Astrocyte (in vitro differentiated cells and primary cell): Measurements from ENCODE around the gene POU3F3.

Source experiments
- CTCF ChIP-seq: IDR thresholded peaks from 2 replicates; pipeline ENCODE4 v1.5.1; 2011; ENCODE audit warnings: low read depth, mild to moderate bottlenecking, inconsistent platforms, low read length, moderate library complexity; ENCODE audit not compliant: insufficient read depth
- EZH2 ChIP-seq: IDR thresholded peaks from 2 replicates; pipeline ENCODE4 v1.6.1; 2012; ENCODE audit warnings: mild to moderate bottlenecking, low read length, inconsistent platforms; ENCODE audit not compliant: insufficient read depth

DNA sequence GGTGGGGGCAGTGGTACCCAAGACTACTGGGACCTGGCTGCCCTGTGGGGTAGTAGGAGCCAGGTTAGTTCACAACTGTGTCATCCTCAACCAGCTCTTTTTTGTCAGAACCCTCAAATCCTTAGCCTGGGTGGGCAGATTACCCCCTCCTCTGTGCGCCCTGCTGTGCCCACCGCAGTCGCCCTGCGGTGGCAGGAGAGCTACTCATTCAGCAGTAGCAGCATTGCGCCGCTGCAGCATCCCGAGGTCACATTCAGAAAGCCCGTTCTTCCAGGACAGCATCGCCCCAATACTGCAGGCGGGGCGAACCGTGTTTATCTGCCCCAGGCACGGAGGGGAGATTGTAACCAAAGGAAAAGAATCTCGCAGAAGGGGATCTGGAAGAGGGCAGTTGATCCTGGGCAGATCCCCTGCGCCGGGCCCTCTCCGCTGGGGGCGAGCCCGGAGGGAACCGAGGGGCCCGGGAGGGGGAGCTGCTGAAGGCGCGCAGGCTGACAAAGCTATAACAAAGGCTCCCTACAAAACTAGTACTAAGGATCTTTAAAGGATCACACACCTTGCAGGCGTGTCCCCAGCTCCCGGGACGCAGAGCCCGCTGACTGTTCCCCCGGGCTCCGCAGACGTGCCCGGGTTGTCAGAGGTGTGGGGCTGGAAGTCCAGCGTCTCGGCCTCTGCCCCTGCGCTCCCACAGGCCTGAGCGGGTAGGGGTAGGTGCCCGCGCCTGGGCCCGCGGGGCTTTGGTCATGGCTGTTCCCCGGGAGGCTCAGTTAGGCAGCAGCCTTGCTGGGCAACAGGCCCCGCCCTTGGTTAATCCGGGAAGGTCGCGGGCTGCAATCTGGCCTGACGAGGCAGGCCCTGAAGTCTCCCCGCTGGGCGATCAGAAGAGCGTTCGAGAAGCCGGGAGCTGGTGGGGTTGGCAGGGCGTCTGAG lies 13.2 kb downstream of the POU3F3 start:
- TF ChIP-seq CTCF (no peak), EZH2 (peak; percentile 38)
